ENCODE measurements around the gene TP53I3.
"Not testable (repeated sequence)": the region's sequence is repeated elsewhere in the genome, so short reads cannot be mapped to it uniquely, and the experiment has no call there.

TP53I3 gene

DNA sequence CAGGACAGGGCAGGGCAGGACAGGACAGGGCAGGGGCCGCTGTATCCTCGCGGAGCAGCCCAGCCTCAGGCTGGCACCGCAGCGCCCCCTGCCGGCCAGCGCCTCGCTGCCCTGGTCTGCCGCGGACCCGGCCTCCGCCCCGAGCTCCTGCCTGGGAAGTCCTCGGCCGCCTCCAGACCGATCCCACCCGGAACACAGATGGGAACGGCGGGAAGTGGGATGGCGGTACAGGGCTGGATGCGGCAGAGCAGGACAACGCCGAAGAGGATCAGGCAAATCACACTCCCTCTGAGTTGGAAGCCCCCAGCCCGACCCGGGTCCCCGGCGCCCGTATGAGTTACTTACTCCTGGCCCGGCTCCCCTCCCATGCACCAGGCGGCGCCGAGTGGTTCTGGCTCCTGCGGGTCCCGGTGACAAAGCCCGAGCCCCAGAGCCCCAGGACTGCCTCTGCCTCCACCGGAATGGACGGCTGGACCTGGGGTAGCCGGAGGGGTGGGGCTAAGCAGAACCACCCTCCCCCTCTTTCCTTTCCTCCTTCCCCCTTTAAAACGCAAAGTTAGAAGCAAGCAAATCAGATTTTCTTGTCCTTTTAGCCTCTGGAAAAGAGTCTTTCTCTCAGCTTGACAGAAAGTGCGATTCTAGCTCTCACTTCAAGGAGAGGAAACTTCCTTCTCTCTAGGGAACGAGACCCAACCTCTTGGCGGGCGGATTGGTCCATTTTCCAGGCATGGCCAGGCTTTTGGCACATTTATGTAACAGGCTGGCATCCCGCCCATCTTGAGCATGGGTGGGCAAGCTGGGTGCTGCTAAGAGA, at the start of gene TP53I3:
Gene TP53I3 (minus strand): TSS at position 449 of the 814 bp plus-strand sequence. CDS start 508 bp downstream, outside the sequence.
- DNase-seq, result peak; percentile 77

- DNase-seq, result no peak
Observed at GRCh38 chr2:24132543-24132942, 47.9 kb upstream of the TP53I3 start.

GRCh38 chr2:24125956-24126355, 41.3 kb upstream of the TP53I3 start:
- no peak for DNase-seq

GRCh38 chr2:24123922-24124580, 39.4 kb upstream of the TP53I3 start:
- DNase-seq, result no peak

GRCh38 chr2:24123195-24123921, 38.7 kb upstream of the TP53I3 start, which contains the start of the genes FAM228B and PFN4:
TSS of gene FAM228B (plus strand) at chr2:24123469. CDS start at chr2:24124362, 893 bp downstream.
TSS of gene PFN4 (minus strand) at chr2:24123334. CDS start at chr2:24122535, 799 bp downstream.
- peak; percentile 58 to 72 for DNase-seq

DNA sequence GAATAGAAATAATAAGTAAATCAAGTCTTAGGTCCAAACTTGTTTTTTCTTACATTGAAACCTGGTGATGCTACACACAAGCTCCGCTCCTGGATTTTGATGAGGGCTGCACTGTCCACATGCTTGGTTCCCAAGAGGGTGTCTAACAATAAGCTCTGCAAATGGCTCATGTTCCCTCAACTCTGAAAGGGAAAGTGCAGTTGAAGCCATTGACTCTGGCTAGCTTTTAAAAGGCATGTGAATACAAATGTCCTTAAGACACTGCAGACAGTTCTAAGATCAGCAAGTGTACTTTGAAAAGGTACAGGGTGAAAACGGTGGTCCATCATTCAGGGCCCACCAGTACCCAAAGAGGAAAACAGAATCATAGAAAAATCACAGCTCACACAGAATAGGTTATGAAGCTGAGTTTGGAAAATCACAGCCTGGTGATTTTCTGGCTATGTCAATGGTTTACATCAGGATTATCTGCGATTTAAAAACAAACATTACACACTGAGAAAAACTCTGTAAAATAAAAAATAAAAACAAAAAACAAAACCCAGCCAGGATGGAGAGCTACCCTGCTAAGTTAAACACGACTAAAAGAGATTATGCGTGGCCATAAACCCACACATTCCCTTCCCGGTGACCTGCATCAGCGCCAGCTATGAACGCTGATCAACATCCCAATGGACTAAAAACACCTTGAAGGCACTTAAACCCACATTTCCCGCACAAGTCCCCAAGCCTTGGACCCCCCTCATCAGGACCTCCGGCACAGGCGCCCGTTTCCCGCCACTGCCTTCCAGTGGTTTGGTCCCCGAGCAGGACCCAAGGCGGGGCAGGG, 37.9 kb upstream of the TP53I3 start:
- DNase-seq, result no peak

GRCh38 chr2:24121469-24121868, 36.8 kb upstream of the TP53I3 start:
- no peak for DNase-seq

DNA sequence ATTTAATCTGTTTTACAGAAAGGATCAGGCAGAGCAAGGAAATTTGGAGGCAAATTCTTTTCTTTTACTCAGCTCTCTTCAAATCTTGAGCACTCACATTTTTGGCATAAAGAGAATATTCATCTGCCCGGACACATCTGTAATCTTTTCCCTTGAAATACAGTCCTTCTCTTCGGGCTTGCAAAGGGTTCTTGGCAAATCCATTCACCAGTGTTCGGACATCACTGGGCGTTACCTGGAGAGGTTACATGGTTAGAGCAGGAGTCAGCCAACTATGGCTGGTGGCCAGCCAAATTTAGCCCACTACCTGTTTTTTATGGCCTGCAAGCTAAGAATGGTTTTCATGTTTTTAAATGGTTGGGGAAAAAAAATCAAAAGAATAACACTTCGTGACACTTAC, 36.4 kb upstream of the TP53I3 start:
- no peak for DNase-seq

- no peak for DNase-seq
Observed at GRCh38 chr2:24117902-24118301, 33.3 kb upstream of the TP53I3 start.

DNA sequence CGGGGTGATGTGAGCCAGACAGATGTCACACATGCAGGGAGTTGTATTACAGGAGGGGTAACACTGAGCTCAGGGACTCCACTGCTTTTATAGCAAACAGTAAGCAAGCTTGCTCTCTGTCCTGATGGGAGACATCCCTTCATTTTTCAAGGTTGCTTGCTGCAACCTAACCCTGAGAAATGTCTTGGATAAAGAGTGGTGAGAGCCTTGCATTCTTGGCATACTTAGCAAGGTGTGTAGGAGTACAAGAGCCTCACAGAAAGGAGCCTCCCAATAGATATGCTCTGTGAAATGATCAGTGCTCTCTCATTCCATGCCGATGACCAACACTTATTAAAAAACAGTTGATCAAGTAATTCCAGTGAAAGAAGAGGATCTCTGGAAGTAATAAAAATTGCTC, 30.4 kb upstream of the TP53I3 start:
- no peak for DNase-seq

DNA sequence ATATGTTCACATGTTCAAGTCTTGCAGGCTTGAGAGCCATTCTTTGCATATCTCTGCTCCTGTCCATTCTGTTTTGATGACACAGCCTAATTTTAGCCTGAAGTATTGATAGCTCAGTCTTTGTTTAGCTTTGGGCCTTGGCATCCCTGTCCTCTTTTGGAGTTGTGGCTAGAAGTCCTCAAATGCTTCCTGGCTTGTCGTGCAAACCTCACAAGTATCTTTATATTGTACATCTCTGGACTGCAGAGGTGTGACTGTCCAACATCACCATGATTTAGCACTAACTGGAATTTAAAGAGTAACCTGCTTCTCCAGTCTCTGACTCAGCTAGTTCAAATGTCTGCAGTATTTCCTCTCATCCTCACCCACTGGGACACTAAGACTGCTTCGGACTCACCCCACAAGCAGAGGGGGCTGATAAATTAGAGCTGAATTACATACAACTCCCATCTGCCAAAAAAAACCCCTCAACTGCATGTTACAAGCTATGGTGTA, 26.8 kb upstream of the TP53I3 start:
- DNase-seq, result no peak

DNA sequence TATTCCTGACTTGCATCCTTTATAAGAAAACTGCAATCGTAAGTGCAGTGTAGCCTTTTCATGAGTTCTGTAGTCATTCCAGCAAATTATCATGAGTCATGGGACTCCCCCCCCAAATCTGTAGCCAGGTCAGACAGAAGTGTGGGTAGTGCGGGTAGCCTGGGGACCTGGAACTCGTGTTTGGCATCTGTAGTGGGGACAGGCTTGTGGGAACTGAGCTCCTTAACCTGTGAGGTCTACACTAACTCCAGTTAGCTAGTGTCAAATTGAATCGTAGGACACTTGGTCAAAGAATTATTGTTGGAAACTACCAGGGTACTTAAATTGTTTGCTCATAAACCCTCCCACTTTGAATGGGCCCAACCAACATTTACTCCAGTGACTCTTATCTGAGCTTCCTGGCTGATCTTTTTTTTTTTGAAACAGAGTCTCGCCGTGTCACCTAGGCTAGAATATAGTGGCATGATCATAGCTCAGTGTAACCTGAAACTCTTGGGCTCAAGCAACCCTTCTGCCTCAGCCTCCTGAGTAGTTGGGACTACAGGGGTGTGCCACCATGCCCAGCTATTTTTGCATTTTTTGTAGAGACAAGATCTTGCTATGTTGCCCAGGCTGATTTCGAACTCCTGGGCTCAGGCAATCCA, 26.1 kb upstream of the TP53I3 start:
- no peak for DNase-seq

DNA sequence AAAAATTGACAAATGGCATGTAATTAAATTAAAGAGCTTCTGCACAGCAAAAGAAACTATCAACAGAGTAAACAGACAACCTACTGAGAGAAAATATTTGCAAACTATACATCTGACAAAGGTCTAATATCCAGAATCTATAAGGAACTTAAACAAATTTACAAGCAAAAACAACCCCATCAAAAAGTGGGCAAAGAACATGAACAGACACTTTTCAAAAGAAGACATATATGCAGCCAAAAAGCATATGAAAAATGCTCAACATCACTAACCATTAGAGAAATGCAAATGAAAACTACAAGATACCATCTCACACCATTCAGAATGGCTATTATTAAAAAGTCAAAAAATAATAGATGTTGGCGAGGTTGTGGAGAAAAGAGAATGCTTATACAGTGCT, 24.8 kb upstream of the TP53I3 start:
- not testable (repeated sequence) for DNase-seq

DNA sequence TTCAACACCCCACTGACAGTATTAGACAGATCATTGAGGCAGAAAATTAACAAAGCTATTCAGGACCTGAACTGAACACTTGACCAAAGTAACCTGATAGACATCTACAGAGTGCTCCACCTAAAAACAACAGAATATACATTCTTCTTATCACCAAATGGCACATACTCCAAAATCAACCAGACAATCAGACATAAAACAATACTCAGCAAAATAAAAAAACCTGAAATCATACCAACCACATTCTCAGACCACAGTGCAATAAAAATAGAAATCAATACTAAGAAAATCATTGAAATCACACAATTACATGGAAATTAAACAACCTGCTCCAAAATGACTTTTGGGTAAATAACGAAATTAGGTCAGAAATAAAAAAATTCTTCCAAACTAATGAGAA, 22.7 kb upstream of the TP53I3 start:
- DNase-seq, result no peak

- DNase-seq, result no peak
Observed at GRCh38 chr2:24106786-24107185, 22.2 kb upstream of the TP53I3 start.

DNA sequence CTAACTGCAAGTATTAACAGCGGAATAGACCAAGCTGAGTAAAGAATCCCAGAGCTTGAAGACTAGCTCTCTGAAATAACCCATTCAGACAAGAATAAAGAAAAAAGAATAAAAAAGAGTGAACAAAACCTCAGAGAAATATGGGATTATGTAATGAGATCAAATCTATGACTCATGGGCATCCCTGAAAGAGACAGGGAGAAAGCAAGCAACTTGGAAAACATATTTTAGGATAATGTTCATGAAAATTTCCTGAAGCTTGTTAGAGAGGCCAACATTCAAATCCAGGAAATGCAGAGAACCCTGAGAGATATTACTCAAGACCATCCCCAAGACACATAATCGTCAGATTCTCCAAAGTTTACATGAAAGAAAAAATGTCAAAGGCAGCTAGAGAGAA, 21.2 kb upstream of the TP53I3 start:
- DNase-seq, result no peak

GRCh38 chr2:24104906-24105305, 20.3 kb upstream of the TP53I3 start:
- DNase-seq, result no peak

GRCh38 chr2:24104110-24104650, 19.5 kb upstream of the TP53I3 start:
- DNase-seq, result no peak

- no peak for DNase-seq
Observed at GRCh38 chr2:24102677-24103076, 18.0 kb upstream of the TP53I3 start.

DNA sequence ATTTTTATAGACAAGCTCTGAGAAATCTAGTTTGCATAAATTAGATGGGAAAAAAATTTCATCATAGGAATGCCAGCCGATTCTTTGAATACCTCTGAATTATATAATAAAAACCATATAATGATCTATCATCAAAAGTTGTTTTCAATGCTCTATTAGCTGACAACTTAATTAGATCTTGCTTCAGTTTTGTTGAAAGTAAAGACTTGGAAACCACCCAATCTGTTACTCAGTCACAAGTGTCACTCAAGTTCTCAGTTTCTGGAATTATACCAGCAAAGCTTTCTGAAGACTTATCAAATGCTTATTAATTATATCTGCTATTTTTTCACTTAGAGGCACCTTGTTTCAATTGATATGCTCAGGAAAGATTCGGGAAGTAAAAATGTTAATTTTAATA, 17.4 kb upstream of the TP53I3 start:
- no peak for DNase-seq

- not testable (repeated sequence) for DNase-seq
Observed at GRCh38 chr2:24100732-24101131, 16.1 kb upstream of the TP53I3 start.

All from CD4-positive, alpha-beta T cell treated with Interleukin-4 for 1 hour (primary cell).